ENCODE data around the gene PLXNA4. TPM values are rescaled to one million over a fixed set of nuclear protein-coding genes. Genes with fewer than 3 reads are reported as not detected.

The PLXNA4 gene
- total and polyA plus RNA-seq, 2 donors from 2014 or later, result 0.17 to 3.5 TPM

DNA sequence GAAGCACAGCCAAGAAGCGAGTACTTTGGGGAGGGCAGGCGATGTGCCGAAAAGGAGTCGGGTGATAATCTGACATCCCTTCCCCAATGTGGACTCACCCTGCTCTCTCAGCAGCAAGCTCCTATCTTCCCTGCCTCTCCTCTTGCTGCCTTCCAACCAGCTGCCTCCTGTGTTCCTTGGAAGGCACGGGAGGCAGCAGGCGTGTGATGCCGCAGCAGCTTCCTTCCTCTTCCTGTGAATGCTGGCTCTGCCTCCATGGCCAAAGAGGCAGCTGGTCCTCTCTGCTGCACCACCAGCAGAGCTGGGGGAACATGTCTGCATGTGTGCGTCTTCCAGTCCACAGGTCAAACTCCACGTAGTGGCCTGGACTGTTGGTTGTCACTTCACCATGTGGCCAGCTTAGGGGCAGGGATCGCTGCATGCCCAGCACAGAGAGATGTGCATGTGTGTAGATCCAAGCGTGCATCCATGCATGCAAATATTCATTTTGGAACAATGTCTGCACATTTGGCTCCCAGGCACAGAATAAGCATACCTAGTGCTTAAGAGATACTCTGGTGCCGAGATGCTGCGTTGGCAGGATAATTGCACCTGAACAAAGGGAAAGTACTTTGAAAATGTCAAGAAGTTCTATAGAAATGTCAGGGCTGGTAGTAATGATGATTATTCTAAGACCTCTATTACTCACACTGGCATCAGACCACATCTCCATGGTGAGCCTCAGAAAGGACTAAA, 499.8 kb downstream of the PLXNA4 start:
- no peaks in the 10 kb centered on the region for H3K27me3 ChIP-seq (ENCODE audit: control insufficient read depth, insufficient read depth, low read length)
- TF ChIP-seq, protein P1, sequence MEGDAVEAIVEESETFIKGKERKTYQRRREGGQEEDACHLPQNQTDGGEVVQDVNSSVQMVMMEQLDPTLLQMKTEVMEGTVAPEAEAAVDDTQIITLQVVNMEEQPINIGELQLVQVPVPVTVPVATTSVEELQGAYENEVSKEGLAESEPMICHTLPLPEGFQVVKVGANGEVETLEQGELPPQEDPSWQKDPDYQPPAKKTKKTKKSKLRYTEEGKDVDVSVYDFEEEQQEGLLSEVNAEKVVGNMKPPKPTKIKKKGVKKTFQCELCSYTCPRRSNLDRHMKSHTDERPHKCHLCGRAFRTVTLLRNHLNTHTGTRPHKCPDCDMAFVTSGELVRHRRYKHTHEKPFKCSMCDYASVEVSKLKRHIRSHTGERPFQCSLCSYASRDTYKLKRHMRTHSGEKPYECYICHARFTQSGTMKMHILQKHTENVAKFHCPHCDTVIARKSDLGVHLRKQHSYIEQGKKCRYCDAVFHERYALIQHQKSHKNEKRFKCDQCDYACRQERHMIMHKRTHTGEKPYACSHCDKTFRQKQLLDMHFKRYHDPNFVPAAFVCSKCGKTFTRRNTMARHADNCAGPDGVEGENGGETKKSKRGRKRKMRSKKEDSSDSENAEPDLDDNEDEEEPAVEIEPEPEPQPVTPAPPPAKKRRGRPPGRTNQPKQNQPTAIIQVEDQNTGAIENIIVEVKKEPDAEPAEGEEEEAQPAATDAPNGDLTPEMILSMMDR (IDR thresholded peaks at IDR 0.05; ENCODE audit: borderline replicate concordance, extremely low read depth, insufficient read depth), result no peak
- H3K4me3 ChIP-seq (ENCODE audit: low read length in 3 of 3), result no peak overlapping the region
- H3K9ac ChIP-seq (ENCODE audit: low read length in 3 of 3), result no peak overlapping the region
- DNase-seq (no peak), FAIRE-seq (no peak)
- no peak overlapping the region for H3K27ac ChIP-seq (ENCODE audit: low read depth in 2 of 2, low read length in 2 of 2)
- H3K9me3 ChIP-seq (ENCODE audit: control insufficient read depth in 2 of 3, insufficient read depth in 1 of 3, low read length in 3 of 3), result no peaks in the 10 kb centered on the region
- intact Hi-C loops (cut with DNase I), result no loop called here
- no peaks in the 10 kb centered on the region for H3K36me3 ChIP-seq (ENCODE audit: control insufficient read depth in 2 of 3, insufficient read depth in 3 of 3, low read length in 3 of 3)
- H3K4me1 ChIP-seq (ENCODE audit: control insufficient read depth in 2 of 3, insufficient read depth in 2 of 3, low read depth in 1 of 3, low read length in 3 of 3), result no peaks in the 10 kb centered on the region

DNA sequence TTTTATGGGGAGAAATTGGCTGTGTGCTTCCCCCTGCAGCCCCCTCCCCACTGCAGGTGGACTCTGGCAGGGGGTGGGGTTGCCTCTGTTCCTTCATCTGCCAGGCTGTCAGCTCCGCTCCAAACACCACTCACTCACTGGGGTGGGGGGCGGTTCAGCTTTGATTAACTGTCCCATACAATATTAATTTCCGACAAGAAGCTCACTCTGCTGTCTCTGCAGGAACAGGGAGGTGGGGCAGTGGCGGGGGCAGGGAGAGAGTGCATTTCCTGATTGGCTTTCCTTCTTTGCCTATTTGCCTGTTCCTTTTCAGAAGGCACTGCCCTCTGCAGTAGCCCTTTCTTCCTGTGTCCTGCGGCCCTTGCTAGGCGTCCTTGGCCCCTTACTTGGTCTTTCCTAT, 500.8 kb downstream of the PLXNA4 start:
- intact Hi-C loops (cut with DNase I), result no loop called here
- no peak overlapping the region for H3K9ac ChIP-seq (ENCODE audit: low read length in 3 of 3)

DNA sequence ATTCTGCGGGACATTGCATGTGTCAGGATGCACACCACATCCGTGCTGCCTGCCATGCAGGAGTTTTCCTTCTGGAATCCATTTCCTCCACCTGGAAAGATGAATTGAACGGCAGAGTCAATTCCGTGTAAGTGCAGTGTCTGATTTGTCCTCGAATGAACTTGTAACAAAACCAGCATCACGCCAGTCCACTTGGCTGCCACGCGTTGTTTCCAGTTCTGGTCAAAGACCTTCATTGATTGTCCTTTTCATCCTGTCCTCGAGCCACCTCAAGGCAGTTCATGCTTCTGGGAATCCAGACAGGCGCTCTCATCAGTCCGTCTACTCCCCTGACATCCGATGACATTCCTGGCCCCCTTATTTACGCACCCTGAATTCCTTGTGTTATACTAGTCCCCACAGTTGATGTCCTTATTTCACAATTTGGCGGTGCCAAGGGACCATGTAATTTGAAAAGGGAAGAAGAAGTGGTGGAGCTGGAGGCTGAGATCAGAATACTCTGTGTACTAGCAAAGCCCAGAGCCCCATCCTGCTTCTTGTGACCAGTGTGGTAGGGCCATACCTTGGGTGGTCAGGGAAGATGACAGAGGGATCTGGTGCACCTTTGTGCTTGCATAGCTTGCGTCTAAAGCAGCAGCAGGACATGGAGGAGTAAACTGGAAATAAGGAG, 502.2 kb downstream of the PLXNA4 start:
- Histone ChIP-seq H3K36me3 (ENCODE audit: control insufficient read depth in 2 of 3, insufficient read depth in 3 of 3, low read length in 3 of 3) (no peaks in the 10 kb centered on the region), H3K4me3 (ENCODE audit: low read length in 3 of 3) (no peak overlapping the region), H3K4me1 (ENCODE audit: control insufficient read depth in 2 of 3, insufficient read depth in 2 of 3, low read depth in 1 of 3, low read length in 3 of 3) (no peaks in the 10 kb centered on the region), H3K27ac (ENCODE audit: low read depth in 2 of 2, low read length in 2 of 2) (no peak overlapping the region), H3K27me3 (ENCODE audit: control insufficient read depth, insufficient read depth, low read length) (no peaks in the 10 kb centered on the region), H3K9me3 (ENCODE audit: control insufficient read depth in 2 of 3, insufficient read depth in 1 of 3, low read length in 3 of 3) (no peaks in the 10 kb centered on the region), H3K9ac (ENCODE audit: low read length in 3 of 3) (no peak overlapping the region)
- FAIRE-seq (no peak), DNase-seq (no peak)
- TF ChIP-seq, protein P1 (IDR thresholded peaks at IDR 0.05; ENCODE audit: borderline replicate concordance, extremely low read depth, insufficient read depth), result no peak
- intact Hi-C loops (cut with DNase I), result no loop called here

More for the DNA sequence above, 500.8 kb downstream of the PLXNA4 start:
- FAIRE-seq, result no peak
- Histone ChIP-seq H3K27ac (ENCODE audit: low read depth in 2 of 2, low read length in 2 of 2) (no peak overlapping the region), H3K36me3 (ENCODE audit: control insufficient read depth in 2 of 3, insufficient read depth in 3 of 3, low read length in 3 of 3) (no peaks in the 10 kb centered on the region), H3K4me1 (ENCODE audit: control insufficient read depth in 2 of 3, insufficient read depth in 2 of 3, low read depth in 1 of 3, low read length in 3 of 3) (no peaks in the 10 kb centered on the region), H3K27me3 (ENCODE audit: control insufficient read depth, insufficient read depth, low read length) (no peaks in the 10 kb centered on the region), H3K9me3 (ENCODE audit: control insufficient read depth in 2 of 3, insufficient read depth in 1 of 3, low read length in 3 of 3) (no peaks in the 10 kb centered on the region), H3K4me3 (ENCODE audit: low read length in 3 of 3) (no peak overlapping the region)
- TF ChIP-seq, protein P1 (IDR thresholded peaks at IDR 0.05; ENCODE audit: borderline replicate concordance, extremely low read depth, insufficient read depth), result no peak
- no peak for DNase-seq
